Activated CD8-positive, alpha-beta T cell treated with anti-CD3 and anti-CD28 coated beads for 36 hours (primary cell): Measurements from ENCODE around the gene SRRM2. TPM values are rescaled to one million over a fixed set of nuclear protein-coding genes. Genes with fewer than 3 reads are reported as not detected.
A peak's percentile ranks its signal among the peaks of the same experiment; 100 is the strongest.

ENCODE experiments used
- ATAC-seq: fragments of 200-7000 bp; cut with Tn5 transposase; one replicate; pipeline ENCODE4 v1.10.0; 2021; ENCODE audit warnings: mild to moderate bottlenecking, moderate library complexity
- CTCF ChIA-PET: fragments of 350-600 bp; sonication (Branson Sonifier 250); formaldehyde crosslinking; loops from one replicate; lab custom pipeline; 2021; ENCODE audit warnings: antibody characterized with exemption; lab: Charles Lee
- POLR2A ChIA-PET: fragments of 350-600 bp; sonication (Branson Sonifier 250); formaldehyde crosslinking; loops from one replicate; lab custom pipeline; 2021; ENCODE audit warnings: antibody characterized with exemption; lab: Charles Lee
- DNase-seq: peaks from one replicate; pipeline ENCODE4 v3.0.0-alpha.2; 2020
- H3K27ac Mint-ChIP-seq: one replicate; pipeline ENCODE4 v1.8.0; 2021; ENCODE audit warnings: mild to moderate bottlenecking, mixed read lengths
- H3K27me3 Mint-ChIP-seq: one replicate; pipeline ENCODE4 v1.8.0; 2021; ENCODE audit warnings: mixed read lengths
- H3K36me3 Mint-ChIP-seq: one replicate; pipeline ENCODE4 v1.8.0; 2021; ENCODE audit warnings: low read depth, mixed read lengths
- H3K4me1 Mint-ChIP-seq: one replicate; pipeline ENCODE4 v1.8.0; 2021; ENCODE audit warnings: low read depth, mixed read lengths
- H3K4me3 Mint-ChIP-seq: one replicate; pipeline ENCODE4 v1.8.0; 2021; ENCODE audit warnings: mild to moderate bottlenecking, moderate library complexity, mixed read lengths
- H3K9me3 Mint-ChIP-seq: one replicate; pipeline ENCODE4 v1.8.0; 2021; ENCODE audit warnings: mixed read lengths
- CTCF ChIP-seq: fragments of 200-600 bp; IDR thresholded peaks from one replicate; pipeline ENCODE4 v1.8.0; 2022; ENCODE audit warnings: antibody characterized with exemption, mild to moderate bottlenecking
- intact Hi-C: fragments of 100-400 bp; cut with micrococcal nuclease; formaldehyde crosslinking; loops from one replicate; pipeline ENCODE4 v1.10.0; 2022
- total RNA-seq, 2 experiments: library from RNA; stranded (reverse); gene quantifications; one replicate each; pipeline ENCODE4 v1.2.3, GENCODE V29; 2021

Gene SRRM2
- total RNA-seq, 2 experiments from 2014 or later, result 518 to 561 TPM

GRCh38 chr16:2757344-2757743 is 4.9 kb downstream of the SRRM2 start:
- POLR2A ChIA-PET, result interaction anchor here (1.2 to 4.6 kb wide), 6 partner anchors 8 to 21 kb away, joined by 4 to 45 read pairs (median 9); no protein-coding TSS in a partner anchor
- TF ChIP-seq CTCF, result no peak
- intact Hi-C loops, result no loop called here
- Mint-ChIP-seq H3K27me3 (no peaks in the 10 kb centered on the region), H3K9me3 (no peaks in the 10 kb centered on the region), H3K4me1 (peaks cover 43% of the 10 kb centered on the region), H3K27ac (peak overlapping the region; percentile 60), H3K4me3 (no peak overlapping the region), H3K36me3 (peaks cover 89% of the 10 kb centered on the region)
- CTCF ChIA-PET, result interaction anchor here (1.1 kb wide), 1 partner anchor 111 kb away, joined by 3 read pairs; no protein-coding TSS in a partner anchor
- DNase-seq (no peak), ATAC-seq (no peak)

- CTCF ChIA-PET, result no interaction called here
- no peak for ATAC-seq
- TF ChIP-seq CTCF, result no peak
- POLR2A ChIA-PET, result interaction anchor here (1.7 kb wide), 1 partner anchor 12 kb away, joined by 6 read pairs; no protein-coding TSS in a partner anchor
- Mint-ChIP-seq H3K4me1 (peaks cover 23% of the 10 kb centered on the region), H3K27me3 (no peaks in the 10 kb centered on the region), H3K36me3 (peaks cover 98% of the 10 kb centered on the region), H3K27ac (no peak overlapping the region), H3K9me3 (no peaks in the 10 kb centered on the region), H3K4me3 (no peak overlapping the region)
- no peak for DNase-seq
- intact Hi-C loops, result no loop called here
These were observed 9.0 kb downstream of the SRRM2 start for GRCh38 chr16:2761472-2761871.

- Mint-ChIP-seq H3K27ac (no peak overlapping the region), H3K27me3 (no peaks in the 10 kb centered on the region), H3K9me3 (no peaks in the 10 kb centered on the region), H3K4me1 (peaks cover 18% of the 10 kb centered on the region), H3K36me3 (peaks cover 98% of the 10 kb centered on the region), H3K4me3 (no peak overlapping the region)
- intact Hi-C loops, result no loop called here
- no peak for TF ChIP-seq CTCF
- DNase-seq (no peak), ATAC-seq (no peak)
- CTCF ChIA-PET, result no interaction called here
- POLR2A ChIA-PET, result interaction anchor here (1.4 to 4.6 kb wide), 6 partner anchors 8 to 23 kb away, joined by 5 to 45 read pairs (median 6); partner anchors contain the start of gene SRRM2
These were observed 9.6 kb downstream of the SRRM2 start for GRCh38 chr16:2761886-2762583.

GRCh38 chr16:2762711-2763110 is 10.3 kb downstream of the SRRM2 start:
- H3K9me3 Mint-ChIP-seq, result no peaks in the 10 kb centered on the region
- no peak overlapping the region for H3K4me3 Mint-ChIP-seq
- no peak overlapping the region for H3K27ac Mint-ChIP-seq
- no peaks in the 10 kb centered on the region for H3K27me3 Mint-ChIP-seq
- peaks cover 13% of the 10 kb centered on the region for H3K4me1 Mint-ChIP-seq
- TF ChIP-seq CTCF, result no peak
- peaks cover 94% of the 10 kb centered on the region for H3K36me3 Mint-ChIP-seq
- DNase-seq, result no peak
- intact Hi-C loops, result no loop called here
- ATAC-seq, result no peak
- CTCF ChIA-PET, result no interaction called here
- POLR2A ChIA-PET, result interaction anchor here (1.4 to 4.6 kb wide), 6 partner anchors 9 to 22 kb away, joined by 5 to 45 read pairs (median 6); partner anchors contain the start of gene SRRM2

GRCh38 chr16:2763173-2763572 is 10.7 kb downstream of the SRRM2 start:
- intact Hi-C loops, result no loop called here
- POLR2A ChIA-PET, result interaction anchor here (1.2 to 4.6 kb wide), 7 partner anchors 8 to 22 kb away, joined by 3 to 45 read pairs (median 6); partner anchors contain the start of gene SRRM2
- H3K4me3 Mint-ChIP-seq, result no peak overlapping the region
- H3K36me3 Mint-ChIP-seq, result peaks cover 94% of the 10 kb centered on the region
- DNase-seq, result no peak
- CTCF ChIA-PET, result no interaction called here
- H3K4me1 Mint-ChIP-seq, result peaks cover 13% of the 10 kb centered on the region
- no peak for TF ChIP-seq CTCF
- H3K9me3 Mint-ChIP-seq, result no peaks in the 10 kb centered on the region
- H3K27ac Mint-ChIP-seq, result no peak overlapping the region
- no peaks in the 10 kb centered on the region for H3K27me3 Mint-ChIP-seq
- ATAC-seq, result no peak
